ENCODE results near the gene IL19. TPM values are rescaled to one million over a fixed set of nuclear protein-coding genes. Genes with fewer than 3 reads are reported as not detected.

Gene IL19
- total RNA-seq, 6 experiments from 2014 or later: not detected

DNA sequence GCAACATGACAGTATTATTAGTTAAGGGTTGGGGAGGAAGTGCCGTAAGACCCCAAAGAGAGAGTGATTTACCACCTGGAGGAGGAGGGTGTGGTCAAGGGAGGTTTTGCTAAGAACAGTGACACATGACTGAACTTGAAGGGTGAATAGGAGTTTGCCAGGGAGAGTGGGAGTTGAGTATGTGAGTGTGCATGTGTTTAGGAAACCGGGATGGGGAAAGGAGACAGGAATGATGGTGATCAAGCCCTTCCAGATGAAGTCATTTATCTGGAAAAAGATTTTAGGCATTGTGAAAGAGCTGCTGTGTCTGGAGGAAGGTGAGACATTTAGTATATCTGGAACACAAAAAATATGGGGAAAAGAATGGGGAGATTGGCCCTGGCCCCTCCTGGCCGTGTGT lies 29.8 kb downstream of the IL19 start:
- no peak for DNase-seq
- Mint-ChIP-seq H3K27ac (no peak overlapping the region), H3K36me3 (ENCODE audit: low read depth) (no peaks in the 10 kb centered on the region), H3K9me3 (no peaks in the 10 kb centered on the region), H3K27me3 (ENCODE audit: insufficient read depth) (peaks cover 6% of the 10 kb centered on the region), H3K4me1 (ENCODE audit: low read depth) (peaks cover 40% of the 10 kb centered on the region), H3K4me3 (no peak overlapping the region)
- TF ChIP-seq, protein P1, sequence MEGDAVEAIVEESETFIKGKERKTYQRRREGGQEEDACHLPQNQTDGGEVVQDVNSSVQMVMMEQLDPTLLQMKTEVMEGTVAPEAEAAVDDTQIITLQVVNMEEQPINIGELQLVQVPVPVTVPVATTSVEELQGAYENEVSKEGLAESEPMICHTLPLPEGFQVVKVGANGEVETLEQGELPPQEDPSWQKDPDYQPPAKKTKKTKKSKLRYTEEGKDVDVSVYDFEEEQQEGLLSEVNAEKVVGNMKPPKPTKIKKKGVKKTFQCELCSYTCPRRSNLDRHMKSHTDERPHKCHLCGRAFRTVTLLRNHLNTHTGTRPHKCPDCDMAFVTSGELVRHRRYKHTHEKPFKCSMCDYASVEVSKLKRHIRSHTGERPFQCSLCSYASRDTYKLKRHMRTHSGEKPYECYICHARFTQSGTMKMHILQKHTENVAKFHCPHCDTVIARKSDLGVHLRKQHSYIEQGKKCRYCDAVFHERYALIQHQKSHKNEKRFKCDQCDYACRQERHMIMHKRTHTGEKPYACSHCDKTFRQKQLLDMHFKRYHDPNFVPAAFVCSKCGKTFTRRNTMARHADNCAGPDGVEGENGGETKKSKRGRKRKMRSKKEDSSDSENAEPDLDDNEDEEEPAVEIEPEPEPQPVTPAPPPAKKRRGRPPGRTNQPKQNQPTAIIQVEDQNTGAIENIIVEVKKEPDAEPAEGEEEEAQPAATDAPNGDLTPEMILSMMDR (IDR thresholded peaks at IDR 0.05): no peak

DNA sequence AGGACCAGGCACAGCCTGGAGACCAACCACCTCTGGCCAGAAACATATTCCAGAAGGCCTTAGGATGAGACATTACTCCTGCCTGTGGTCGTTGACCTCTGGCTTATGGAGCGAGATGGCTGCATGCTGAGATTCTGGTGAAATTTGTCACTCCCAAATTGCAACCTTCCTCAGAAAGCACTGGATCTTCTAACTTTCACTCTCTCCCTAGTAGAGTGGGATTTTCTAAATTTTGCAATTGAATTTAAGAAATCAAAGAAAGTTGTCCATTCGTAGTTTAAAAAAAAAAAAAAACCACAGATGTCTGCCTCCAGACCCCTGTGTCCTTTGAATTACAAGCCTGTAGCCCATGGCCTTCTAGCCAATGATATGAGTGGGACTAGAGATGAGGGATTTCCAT lies 30.3 kb downstream of the IL19 start:
- no peaks in the 10 kb centered on the region for H3K9me3 Mint-ChIP-seq
- DNase-seq: no peak
- no peak overlapping the region for H3K27ac Mint-ChIP-seq
- TF ChIP-seq, protein P1 (IDR thresholded peaks at IDR 0.05): no peak
- no peak overlapping the region for H3K4me3 Mint-ChIP-seq
- no peaks in the 10 kb centered on the region for H3K36me3 Mint-ChIP-seq (ENCODE audit: low read depth)
- peaks cover 40% of the 10 kb centered on the region for H3K4me1 Mint-ChIP-seq (ENCODE audit: low read depth)
- H3K27me3 Mint-ChIP-seq (ENCODE audit: insufficient read depth): peaks cover 6% of the 10 kb centered on the region

DNA sequence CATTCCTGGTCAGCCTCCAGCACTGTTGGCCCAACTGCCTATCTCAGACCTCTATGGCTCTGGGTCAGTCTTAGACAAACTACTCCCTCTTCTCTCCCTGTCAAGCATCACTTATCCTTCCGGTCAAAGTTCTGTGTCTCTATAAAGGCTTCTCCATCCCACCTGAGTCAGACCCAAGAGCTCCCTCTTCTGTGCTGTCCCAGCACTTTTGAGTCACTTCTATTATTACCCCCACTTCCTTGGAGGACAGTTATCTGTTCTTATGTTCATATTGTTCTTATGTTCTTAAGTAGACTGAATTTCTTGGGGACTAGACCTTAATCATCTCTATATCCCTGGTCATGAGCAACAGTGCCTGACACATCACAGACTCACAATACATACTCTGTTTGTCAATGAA lies 30.9 kb downstream of the IL19 start:
- Mint-ChIP-seq H3K9me3 (no peaks in the 10 kb centered on the region), H3K4me1 (ENCODE audit: low read depth) (peaks cover 40% of the 10 kb centered on the region), H3K36me3 (ENCODE audit: low read depth) (no peaks in the 10 kb centered on the region), H3K4me3 (no peak overlapping the region), H3K27ac (no peak overlapping the region), H3K27me3 (ENCODE audit: insufficient read depth) (peaks cover 6% of the 10 kb centered on the region)
- TF ChIP-seq, protein P1 (IDR thresholded peaks at IDR 0.05): no peak
- DNase-seq: no peak

- no peak overlapping the region for H3K4me3 Mint-ChIP-seq
- TF ChIP-seq, protein P1 (IDR thresholded peaks at IDR 0.05): no peak
- H3K27me3 Mint-ChIP-seq (ENCODE audit: insufficient read depth): peaks cover 6% of the 10 kb centered on the region
Observed at GRCh38 chr1:206802401-206802800, 31.8 kb downstream of the IL19 start.

DNA sequence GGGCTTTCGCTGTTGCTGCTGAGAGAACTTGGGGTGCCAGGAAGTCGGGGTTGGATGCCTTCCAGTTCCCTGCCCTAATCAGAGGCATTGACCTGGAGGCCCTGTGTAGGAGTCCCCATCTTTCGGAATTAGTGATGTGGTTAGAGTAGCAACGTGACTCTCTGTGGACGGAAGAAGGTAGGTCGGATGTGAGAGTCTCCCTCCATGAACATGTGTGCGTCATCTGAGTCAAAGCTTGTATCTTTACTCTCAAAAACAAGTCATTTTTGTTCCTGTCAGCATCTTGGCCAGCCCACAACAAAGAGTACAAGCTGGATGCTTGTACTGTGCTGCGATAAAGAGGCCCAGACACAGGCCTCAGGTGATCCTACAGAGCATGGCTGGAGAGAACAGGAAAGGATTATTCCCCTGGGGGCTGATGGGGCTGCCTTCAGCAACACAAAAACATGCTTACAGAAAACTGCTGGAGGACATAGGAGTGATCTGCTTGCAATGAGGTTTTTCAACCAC lies 32.7 kb downstream of the IL19 start:
- DNase-seq: no peak
- TF ChIP-seq, protein P1 (IDR thresholded peaks at IDR 0.05): no peak
- no peak overlapping the region for H3K4me3 Mint-ChIP-seq
- H3K4me1 Mint-ChIP-seq (ENCODE audit: low read depth): peaks cover 40% of the 10 kb centered on the region
- H3K27ac Mint-ChIP-seq: no peak overlapping the region
- no peaks in the 10 kb centered on the region for H3K36me3 Mint-ChIP-seq (ENCODE audit: low read depth)
- no peaks in the 10 kb centered on the region for H3K9me3 Mint-ChIP-seq
- H3K27me3 Mint-ChIP-seq (ENCODE audit: insufficient read depth): peaks cover 4% of the 10 kb centered on the region

More at GRCh38 chr1:206802401-206802800, 31.8 kb downstream of the IL19 start:
- Mint-ChIP-seq H3K4me1 (ENCODE audit: low read depth) (peaks cover 40% of the 10 kb centered on the region), H3K9me3 (no peaks in the 10 kb centered on the region), H3K36me3 (ENCODE audit: low read depth) (no peaks in the 10 kb centered on the region), H3K27ac (no peak overlapping the region)
- DNase-seq: no peak
